Measurements from ENCODE around the gene ADGRV1.

Gene ADGRV1

DNA sequence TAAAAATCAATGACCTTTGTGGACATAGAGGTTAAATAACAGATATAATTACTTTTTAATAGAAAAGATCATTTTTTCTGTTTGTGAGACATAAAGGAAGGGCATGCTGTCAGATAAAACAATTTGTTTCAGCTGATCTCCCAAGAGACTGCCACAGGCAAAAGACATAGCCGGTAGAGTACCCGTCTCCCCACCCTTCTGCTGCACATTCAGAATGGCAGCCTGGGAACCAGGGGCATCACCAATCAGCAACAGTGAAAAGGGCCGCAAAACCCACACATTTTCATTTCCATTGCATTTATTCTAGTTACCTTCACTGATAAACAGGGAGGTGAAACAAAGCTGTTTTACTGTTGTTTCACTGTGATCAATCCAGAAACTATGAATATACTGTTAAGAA is 466.9 kb downstream of the ADGRV1 start:
- TF ChIP-seq, protein P1, sequence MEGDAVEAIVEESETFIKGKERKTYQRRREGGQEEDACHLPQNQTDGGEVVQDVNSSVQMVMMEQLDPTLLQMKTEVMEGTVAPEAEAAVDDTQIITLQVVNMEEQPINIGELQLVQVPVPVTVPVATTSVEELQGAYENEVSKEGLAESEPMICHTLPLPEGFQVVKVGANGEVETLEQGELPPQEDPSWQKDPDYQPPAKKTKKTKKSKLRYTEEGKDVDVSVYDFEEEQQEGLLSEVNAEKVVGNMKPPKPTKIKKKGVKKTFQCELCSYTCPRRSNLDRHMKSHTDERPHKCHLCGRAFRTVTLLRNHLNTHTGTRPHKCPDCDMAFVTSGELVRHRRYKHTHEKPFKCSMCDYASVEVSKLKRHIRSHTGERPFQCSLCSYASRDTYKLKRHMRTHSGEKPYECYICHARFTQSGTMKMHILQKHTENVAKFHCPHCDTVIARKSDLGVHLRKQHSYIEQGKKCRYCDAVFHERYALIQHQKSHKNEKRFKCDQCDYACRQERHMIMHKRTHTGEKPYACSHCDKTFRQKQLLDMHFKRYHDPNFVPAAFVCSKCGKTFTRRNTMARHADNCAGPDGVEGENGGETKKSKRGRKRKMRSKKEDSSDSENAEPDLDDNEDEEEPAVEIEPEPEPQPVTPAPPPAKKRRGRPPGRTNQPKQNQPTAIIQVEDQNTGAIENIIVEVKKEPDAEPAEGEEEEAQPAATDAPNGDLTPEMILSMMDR (IDR thresholded peaks at IDR 0.05; ENCODE audit: low read depth, low read length, missing control alignments), result no peak
- DNase-seq (ENCODE audit: low read depth), result no peak
- H3K4me3 ChIP-seq (ENCODE audit: low read depth, low read length), result no peak overlapping the region

DNA sequence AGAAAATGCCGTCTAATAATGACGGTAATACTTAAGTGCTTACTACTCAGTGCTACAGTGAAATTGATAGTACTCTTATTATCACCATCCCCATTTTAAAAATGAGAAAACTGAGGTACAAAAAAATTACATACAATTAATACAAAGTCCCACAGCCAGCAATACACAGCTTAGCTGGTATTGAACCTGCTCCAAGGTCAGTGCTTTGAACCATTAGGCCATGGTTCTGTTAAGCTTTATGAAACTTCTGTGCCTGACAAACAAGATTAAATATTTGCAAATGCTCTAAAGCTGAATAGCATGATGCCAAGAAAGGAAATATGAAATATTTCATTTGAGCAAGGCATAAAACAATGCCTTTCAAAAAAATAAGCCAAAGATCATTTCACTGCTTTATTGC is 467.4 kb downstream of the ADGRV1 start:
- H3K4me3 ChIP-seq (ENCODE audit: low read depth, low read length), result no peak overlapping the region
- TF ChIP-seq, protein P1 (IDR thresholded peaks at IDR 0.05; ENCODE audit: low read depth, low read length, missing control alignments), result no peak
- DNase-seq (ENCODE audit: low read depth), result no peak

DNA sequence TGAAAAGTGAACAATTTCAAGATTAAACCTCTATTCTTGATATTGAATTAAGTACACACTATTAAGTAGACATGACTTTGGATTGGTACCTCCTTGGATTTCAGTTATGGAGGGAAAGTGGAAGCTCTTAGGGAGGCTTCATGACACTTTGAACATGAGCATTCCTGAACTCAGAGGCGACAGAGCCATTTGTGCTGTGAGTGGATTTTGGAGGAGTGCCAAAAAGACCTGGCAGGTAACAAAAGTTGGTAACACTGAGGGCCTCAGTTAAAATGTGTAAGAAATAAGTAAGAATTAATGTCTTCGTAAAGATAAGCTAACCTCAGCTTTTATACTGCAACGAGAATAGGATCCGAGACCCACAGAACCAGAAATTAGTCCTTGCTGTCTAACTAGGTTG is 467.9 kb downstream of the ADGRV1 start:
- TF ChIP-seq, protein P1 (IDR thresholded peaks at IDR 0.05; ENCODE audit: low read depth, low read length, missing control alignments), result no peak
- no peak overlapping the region for H3K4me3 ChIP-seq (ENCODE audit: low read depth, low read length)
- DNase-seq (ENCODE audit: low read depth), result no peak

DNA sequence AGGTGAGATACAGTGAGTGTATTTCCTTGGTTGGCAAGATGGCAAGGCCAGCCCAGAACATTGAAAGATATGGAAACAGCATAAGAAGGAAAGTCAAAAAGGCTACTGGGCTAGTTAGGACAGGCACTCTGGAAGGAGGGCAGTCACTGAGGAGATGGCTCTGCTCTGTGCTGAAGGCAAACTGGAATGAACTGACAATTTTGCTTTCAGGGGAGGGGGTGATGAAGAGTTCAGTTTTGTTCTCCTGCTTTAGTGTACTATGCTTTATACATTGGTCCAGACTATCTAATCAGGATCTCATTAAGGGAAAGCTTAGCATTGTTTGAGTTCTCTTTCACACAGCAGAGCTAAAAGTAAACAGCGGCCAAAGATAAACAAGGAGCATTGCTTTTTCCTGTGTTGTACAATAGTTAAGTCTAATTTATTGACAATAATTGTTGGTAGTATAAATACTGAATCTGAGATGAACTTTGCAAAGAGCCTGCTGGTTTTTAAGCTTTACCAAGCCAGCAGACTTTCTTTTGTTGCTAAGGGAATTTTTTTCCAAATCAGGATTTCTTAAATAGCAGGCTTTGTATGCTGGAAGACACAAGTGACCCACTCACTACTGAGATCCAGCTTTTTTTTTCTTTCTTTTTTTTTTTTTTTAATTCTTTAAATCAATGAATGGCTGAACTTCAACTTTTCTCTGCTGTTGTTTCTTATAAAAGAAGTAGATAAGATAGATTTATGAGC is 469.0 kb downstream of the ADGRV1 start:
- TF ChIP-seq, protein P1 (IDR thresholded peaks at IDR 0.05; ENCODE audit: low read depth, low read length, missing control alignments), result no peak
- no peak for DNase-seq (ENCODE audit: low read depth)
- H3K4me3 ChIP-seq (ENCODE audit: low read depth, low read length), result no peak overlapping the region

DNA sequence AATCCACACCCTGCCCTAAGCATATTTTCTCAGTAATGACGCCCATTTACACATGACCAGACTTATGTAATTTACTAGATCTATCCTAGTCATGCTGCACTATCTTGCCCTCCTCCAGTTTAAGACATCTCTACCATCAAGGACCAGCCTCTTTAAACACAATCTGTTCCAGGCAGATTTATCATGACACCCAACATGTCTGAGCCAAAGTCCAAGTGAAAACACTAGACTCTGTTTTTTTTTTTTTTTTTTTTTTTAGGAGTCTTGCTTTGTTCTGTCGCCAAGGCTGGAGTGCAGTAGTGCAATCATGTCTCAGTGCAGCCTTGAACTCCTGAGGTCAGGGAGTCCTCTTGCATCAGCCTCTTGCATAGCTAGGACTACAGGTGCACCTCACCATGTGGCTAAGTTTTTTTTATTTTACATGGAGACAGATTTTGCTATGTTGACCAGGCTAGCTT is 469.9 kb downstream of the ADGRV1 start:
- no peak overlapping the region for H3K4me3 ChIP-seq (ENCODE audit: low read depth, low read length)
- TF ChIP-seq, protein P1 (IDR thresholded peaks at IDR 0.05; ENCODE audit: low read depth, low read length, missing control alignments), result no peak
- no peak for DNase-seq (ENCODE audit: low read depth)

DNA sequence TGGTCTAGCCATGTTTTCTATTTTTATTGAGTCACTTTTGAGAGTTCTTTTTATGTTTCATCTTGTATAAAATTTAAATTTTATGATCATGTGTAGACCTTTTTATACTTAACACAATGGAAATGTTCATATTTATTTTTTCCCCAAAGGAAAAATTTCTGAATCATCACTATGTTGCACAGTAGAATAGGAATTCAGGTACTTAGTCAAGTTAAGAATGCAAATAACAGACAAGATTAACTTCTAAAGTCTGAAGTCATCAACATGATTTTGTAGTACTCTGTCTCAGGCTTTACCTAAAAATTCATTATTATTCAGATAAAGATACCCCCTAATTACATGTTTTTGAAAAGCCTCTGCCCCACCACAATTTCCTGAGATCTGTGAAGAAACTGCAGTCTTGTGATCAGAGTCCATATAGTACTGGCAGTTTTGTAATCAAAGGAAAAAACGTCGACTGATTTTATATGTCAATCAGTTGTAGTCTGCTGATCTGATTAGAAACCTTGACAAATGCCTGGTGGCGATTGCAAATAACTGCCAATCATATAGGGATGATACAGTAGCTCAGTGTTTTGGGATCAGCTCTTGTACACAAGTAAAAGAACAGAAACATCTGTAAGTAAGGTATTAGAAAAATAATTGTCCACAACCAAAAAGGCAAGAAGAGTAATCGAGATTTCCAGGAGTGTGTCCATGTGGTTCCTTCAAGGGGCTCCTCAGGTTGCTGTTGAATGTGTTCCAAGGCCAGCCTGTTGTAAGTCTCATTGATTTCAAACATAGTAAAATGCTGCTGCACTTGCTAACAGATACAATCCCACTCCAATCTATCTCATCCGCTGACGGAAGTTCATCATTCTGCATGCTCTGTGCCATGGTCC is 472.2 kb downstream of the ADGRV1 start:
- TF ChIP-seq, protein P1 (IDR thresholded peaks at IDR 0.05; ENCODE audit: low read depth, low read length, missing control alignments), result no peak

More for the DNA sequence above, 472.2 kb downstream of the ADGRV1 start:
- no peak overlapping the region for H3K4me3 ChIP-seq (ENCODE audit: low read depth, low read length)
- no peak for DNase-seq (ENCODE audit: low read depth)

Data from GM12864 (cell line).